Effector CD4-positive, alpha-beta T cell (primary cell): ENCODE results near the gene SETD6.

Source experiments
- DNase-seq: peaks from one replicate; pipeline ENCODE4 v3.0.0-alpha.2; 2020

SETD6 gene

DNA sequence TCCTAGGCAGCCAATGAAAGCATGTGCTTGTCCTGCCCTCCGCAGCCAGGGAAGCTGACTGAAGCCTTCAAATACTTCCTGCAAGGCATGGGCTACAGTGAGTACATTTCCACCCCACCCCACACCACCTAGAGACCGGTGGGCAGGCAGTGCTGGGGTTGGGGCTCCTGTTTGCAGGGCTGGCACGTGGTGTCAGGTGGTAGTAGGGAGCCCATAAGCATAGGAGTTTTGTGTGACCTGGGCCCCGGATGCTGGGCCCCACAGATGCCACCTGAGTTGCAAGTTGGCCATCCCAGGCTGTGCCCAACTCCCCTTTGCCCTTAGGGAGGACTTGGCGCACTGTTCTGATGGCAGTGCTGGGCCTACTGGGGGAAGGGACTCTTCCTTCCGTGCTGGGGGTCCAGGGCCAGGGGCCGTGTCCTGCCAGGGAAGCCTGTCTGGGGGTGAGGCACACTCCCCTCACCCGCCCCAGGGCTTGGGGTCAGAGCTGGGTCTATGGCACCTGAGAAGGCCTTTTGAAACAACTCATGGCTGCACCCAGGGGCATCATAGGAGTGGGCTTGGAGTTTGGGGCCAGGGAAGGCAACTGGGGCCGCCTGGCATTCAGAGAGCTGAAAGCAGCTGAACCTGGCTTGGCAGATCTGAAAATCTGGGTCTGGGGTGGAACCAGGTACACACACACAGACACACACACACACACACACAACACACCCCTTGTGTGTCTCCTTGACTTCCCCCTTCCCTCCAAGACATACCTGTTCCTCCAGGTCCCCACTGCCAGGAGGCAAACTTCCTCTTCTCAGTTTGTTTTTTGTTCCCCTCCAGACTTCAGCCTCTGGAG, 5.8 kb upstream of the SETD6 start:
- no peak for DNase-seq

DNA sequence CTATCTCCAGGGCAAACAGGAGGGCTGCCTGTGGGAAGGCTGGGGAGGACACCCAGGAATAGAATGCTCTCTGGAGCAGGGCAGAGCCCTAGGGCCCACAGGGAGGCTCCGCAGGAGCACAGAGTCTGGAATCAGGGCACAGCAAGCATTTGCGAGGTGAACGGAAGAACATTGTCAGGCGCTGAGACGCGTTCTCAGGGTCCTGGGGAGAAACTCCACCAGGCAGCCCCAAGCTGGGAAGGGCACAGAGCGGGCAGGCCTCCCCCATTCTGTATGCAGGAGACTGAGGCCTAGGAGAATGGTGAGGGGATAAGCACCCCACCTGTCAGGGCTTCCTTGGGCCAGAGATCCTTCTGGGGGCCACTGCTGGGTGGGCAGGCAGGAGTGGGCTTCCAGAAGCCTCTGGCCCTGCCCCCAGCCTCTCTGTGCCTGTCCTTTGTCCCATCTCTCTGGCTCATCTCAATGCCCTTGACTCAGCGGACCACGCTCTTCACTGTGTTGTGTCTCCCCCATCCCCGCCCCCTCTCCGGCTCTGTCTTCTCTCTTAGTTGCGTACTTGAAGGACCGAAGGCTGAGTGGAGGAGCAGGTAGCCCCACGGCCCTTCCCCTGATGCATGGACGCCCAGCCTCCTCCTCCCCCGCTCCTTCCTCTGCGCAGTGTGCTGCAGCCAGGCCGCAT, 5.1 kb upstream of the SETD6 start:
- no peak for DNase-seq

DNA sequence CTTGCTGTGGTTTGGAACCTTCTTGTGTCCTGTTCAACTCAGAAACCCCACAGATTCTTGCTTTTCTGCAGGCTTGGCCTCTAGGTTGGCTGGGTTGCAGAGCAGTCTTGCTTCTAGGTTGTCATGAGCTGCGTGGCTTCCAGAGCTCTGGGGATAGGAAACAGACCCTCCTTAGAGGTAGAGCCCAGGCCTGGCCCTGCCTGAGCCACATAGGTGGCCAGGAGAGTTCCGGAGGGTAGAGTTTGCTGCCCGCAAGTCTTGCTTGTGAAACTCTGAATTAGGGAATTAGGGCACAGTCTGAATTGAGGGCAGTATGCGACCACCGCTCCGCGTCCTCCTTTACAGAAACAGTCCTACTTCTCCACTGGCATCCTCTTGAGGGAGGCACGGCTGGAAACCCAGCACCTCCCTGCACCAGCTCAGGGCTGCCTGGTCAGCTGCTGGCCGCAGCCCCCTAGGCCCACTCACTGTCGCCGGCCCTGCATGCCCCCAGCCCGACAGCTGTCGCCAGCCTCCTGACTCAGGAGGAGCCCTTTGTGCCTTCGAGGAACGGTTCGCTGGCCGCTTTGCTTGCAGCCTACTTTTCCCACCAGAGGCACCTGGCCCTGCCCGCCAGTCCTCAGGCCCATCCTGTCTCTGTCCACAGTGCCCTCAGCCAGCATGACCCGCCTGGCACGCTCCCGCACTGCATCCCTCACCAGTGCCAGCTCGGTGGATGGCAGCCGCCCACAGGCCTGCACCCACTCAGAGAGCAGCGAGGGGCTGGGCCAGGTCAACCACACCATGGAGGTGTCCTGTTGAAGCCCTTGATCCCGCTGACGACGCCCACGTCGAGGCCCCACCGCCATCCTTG, 4.3 kb upstream of the SETD6 start:
- no peak for DNase-seq

DNA sequence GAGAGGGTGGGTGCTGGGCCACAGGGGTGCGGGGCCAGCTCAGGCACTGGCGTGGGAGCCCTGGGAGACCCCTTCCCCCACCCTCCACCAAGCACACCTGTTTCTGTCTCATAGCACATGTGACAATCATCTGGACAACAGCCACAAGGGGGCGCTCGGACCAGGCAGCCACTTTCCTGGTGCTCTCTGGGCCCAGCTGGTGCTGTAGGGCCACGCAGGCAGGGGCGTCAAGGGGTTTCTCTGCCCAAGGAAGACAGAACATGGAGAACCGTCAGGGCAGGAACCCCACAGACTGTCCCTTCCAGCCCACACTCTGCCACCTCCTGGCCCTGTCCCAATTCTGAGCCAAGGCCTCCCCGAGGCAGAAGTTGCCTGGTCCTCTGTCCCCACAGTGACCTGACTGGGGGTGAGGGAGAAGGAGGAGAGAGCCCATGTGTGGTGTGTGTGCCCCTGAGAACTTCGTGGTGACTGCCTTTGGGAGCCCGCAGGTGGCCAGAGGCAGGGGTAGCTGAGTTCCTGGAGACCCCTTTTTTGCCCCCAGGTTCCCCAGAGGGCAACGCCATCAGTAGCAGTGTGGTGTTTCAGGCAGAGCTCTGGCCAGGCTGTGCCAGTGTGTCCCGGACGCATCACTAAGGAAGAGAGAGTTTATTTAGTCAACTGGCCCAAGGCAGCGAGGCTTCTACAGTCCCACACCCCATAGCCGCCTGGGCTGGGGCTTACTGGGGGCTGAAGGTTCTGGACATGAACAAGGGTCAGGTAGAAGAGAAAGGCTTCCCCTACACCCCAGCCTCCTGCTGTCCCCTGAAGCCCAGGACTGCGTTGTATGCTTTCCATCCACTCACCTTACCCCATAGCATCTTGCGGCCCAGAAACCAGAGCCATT, 3.1 kb upstream of the SETD6 start:
- DNase-seq = peak; percentile 81

DNA sequence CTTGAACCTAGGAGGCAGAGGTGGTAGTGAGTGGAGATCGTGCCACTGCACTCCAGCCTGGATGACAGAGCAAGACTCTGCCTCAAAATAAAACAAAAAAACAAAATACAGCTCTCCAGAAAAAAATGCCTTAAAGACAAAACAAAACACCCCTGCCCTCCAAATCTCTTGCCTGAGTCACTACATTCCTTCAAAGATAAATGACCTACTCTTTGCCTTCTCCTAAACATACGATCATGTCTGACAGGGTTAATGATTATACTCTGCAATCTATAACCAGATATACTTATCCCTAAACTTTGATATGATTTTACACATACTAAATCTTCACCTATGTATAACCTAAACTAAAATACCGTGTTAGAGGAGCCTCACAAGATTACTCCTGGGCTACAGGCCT, 1.4 kb upstream of the SETD6 start:
- no peak for DNase-seq

DNA sequence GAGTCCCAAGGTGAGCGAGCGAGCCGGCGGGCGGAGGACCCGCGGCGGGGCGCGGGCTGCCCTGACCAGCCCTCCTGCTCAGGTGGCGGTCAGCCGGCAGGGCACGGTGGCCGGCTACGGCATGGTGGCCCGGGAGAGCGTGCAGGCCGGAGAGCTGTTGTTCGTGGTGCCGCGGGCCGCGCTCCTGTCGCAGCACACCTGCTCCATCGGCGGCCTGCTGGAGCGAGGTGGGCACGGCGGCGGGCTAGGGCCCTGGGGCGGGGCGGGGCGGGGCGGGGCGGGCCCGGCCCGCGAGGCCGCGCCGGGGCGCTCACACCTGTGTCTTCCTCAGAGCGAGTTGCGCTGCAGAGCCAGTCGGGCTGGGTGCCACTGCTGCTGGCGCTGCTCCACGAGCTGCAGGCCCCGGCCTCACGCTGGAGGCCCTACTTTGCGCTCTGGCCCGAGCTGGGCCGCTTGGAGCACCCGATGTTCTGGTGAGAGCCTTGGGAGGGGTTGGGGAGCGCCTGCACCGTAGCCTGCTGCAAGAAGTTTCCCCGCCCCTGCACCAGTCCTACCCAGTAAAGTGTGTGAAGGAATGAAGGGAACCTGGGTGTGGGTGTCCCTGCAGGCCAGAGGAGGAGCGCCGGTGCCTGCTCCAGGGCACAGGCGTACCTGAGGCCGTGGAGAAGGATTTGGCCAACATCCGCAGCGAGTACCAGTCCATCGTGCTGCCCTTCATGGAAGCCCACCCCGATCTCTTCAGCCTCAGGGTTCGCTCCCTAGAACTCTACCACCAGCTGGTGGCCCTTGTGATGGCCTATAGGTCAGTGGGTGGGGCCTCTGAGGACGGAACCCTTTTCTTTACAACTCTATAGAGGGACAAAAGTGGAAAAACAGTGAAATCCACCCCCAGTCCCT, 802 bp downstream of the SETD6 start:
- DNase-seq = peak; percentile 21

DNA sequence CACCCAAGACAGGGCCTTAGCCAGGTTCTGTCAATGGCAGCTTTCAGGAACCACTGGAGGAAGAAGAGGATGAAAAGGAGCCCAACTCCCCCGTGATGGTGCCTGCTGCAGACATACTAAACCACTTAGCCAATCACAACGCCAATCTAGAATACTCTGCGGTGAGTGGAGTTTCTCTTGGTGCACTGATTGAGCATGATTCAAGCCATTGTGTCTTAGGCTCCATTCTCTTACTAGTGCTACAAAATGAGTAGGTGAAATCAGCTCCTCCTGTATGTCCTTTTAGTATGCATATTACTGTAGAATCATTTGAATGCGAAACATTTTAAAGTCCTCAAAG, 1.4 kb downstream of the SETD6 start:
- DNase-seq = no peak

DNA sequence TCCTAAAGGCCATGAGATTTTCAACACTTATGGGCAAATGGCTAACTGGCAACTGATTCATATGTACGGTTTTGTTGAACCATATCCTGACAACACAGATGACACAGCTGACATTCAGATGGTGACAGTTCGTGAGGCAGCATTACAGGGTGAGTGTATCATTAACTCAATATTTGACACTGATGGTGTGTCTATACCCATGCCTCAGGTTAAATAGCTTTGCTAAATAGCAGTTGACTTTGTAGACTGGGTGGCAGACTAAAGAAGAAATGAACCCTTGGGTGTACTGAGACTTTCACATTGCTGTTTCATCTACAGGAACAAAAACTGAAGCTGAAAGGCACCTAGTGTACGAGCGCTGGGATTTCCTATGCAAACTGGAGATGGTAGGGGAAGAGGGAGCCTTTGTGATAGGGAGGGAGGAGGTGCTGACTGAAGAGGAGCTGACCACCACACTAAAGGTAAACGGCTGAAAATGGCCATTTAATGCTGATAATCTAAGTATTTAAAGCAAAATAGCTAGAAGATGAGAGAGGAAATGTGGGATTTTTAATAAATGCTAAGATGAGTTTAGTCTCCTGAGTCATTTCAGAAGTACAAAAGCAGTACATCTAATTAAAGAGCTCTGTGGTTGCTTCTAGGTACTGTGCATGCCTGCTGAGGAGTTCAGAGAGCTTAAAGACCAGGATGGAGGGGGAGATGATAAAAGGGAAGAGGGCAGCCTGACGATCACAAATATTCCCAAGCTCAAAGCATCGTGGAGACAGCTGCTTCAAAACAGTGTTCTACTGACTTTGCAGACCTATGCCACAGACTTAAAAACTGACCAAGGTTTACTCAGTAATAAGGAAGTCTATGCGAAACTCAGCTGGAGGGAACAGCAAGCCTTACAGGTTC, 3.0 kb downstream of the SETD6 start:
- DNase-seq = no peak

DNA sequence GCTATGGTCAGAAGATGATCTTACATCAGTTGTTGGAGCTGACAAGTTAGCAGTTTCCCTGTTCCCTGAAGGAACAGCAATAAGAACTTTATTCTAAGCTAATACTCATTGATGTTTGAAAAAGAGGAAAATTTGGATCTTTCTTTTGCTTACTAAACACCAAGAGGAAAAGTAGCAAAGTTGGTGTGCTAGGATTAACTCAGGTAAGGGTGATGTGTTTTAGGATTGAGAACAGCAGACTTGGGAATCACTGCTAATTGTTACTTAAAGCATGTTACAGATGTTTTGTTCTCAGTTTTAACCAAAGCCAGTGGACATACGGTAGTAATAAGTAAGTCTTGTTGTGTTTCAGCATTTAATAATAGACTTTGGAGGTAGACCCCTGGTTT, 3.7 kb downstream of the SETD6 start:
- DNase-seq = no peak

DNA sequence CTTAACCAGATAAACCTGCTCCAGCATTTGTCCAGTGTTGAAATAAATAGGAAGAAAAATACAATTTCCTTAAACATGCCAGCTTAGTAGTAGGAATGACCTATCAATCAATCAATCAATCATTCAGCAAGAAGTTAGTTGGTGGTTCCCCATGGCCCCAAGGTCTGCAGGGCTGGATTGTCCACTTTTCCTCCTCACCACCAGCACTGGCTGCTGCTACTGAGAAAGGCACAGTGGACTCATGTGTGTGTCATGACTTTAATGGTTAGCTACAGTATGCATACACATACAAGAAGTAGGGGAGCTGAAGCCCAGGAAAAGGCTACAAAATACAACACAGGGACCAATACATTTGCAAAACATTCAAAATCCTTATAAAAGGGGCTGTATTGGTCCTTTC, 4.4 kb downstream of the SETD6 start:
- no peak for DNase-seq

DNA sequence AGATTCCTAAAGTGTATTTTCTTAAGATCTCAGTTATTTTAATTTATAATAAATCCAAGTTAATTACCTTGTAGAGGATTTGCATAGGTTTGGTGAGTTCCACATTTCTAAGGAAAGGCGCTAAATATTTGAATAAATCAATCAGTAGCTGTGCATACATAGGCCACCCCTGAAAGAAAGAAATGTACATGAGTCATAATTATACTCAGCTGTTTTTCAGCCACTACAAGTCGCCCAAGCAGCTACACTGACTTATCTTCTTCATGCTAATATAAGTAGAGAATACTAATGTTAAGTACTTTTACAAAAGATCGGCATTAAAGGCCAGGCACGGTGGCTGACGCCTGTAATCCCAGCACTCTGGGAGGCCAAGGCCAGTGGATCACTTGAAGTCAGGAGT, 14.9 kb downstream of the SETD6 start:
- DNase-seq = no peak

DNA sequence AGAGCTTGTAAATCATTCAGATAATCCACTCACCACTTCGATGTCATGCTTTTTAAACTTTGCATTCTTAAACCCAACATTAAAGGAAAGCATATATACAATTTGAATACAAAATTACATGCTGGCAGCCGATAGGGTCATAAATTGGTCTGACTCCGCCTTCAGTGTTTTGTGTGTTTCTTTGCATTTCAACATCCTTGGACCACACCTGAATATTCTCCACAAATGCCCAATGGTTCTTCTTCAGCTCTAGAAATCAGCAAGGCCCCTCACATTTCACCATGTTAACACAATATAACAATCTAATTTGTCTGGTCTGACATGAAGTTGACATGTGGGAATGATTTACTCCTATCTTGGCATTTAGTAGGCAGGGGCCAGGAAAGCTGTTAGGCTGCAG, 17.1 kb downstream of the SETD6 start:
- DNase-seq = no peak

DNA sequence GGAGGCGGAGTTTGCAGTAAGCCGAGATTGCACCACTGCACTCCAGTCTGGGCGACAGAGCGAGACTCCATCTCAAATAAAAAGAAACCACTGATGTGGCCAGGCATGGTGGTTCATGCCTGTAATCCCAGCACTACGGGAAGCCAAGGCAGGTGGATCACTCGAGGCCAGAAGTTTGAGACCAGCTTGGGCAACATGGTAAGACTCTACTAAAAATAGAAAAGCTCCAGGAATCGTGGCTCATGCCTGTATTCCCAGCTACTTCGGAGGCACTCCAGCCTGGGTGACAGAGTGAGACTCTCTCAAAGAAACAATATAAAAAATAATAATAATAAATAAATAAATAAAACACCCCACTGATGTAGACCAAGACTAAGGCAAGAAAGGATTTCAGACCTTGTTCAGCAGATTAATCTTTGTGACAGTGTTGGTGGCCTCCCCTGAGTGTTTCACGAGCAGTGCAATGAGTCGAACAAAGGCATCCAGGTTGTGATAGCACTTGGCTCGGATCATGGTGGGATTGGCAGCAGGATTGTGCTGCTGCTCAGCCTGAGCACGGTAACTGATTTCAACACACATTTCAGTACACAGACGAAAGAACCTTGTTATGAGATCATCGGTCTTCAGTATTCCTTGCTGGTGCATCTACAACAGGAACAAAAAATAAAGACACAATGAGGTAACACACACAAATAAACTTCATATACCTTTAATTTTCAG, 18.6 kb downstream of the SETD6 start:
- DNase-seq = no peak

DNA sequence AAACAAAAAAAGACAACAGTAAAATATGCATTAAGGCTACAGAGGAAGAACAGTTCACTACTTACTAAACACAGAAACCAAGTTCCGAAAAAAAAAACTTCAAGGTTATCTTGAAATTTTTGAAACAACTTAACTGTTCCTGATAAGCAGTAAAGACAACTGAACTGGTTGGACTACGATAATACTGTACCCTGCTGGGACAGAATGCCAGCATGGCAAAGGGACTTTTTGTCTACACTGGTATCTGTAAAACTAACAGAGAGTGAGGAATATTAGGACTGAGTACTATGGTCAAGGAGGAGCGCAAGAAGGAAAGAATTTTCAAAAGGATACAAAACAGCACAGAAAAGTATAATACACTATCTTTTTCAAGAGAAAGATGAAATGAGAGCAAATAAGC, 19.8 kb downstream of the SETD6 start:
- DNase-seq = no peak

DNA sequence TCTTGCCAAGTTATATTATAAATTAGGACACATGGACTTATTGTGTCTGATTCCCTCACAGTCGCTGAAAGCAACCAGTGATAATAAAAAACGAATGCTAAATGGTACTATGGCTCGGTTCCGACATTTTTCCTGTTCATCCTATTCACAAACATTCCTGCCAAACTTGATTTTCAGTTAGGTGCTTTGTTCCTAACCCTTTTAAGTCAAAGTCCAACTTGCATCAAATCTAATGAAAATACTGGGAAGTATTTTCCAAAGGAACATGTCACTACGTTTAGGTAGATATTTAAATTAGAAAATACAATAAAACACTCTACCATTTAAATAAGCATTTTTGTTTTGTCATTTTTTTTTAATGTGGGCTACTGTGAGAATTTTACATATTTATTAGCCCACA, 21.0 kb downstream of the SETD6 start:
- no peak for DNase-seq

DNA sequence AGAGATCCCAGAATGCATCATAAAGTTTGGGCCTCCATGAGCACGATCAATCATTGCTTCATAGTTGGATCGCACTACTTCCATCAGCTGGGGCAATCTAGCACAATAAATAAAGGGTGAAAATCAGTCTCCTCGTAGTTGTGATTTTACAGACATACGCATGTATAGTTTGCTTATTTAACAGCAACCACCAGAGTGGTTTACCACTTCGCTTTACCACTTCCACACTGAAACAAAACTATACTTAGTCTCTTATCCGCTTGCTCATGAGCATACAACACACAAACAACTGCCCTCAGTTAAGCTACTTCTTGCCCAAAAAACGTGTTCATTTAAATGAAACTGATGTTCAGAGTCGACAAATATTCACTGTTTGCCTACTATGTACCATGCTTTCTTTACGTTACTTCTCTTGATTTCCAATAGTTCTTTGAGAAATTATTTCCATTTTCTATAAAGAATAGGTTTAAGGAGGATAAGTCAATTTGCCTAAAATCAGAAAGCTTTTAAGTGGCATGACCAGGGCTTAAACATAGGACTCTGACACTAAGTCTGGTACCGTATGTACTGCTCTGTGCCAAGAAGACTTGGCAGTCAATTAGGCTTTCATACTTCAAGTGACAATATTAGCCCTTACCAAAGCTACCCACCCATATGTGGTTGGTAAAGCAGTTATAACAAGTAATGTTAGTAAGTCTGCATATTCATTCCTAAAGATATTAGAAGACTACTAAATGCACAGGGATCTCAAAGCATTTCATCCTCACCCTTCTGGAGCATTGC, 22.0 kb downstream of the SETD6 start:
- DNase-seq = no peak

DNA sequence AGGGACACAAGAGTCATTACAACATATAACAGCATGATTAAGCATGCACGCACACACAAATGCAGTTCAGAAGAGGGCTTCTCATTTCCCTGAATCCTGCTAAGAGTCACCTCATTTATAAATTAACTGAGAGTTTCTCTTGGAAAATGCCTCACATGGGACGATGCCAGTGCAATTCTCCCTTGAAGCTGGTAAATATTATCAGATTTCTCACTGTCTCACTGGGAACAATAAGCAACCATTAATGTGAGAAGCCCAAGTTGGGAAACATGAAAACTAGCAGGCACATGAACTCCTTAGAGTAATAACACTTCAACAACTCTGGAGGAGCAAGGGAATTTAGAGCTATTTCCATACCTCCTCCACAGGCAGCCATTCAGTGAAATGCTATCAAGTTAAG, 26.4 kb downstream of the SETD6 start:
- DNase-seq = no peak

DNA sequence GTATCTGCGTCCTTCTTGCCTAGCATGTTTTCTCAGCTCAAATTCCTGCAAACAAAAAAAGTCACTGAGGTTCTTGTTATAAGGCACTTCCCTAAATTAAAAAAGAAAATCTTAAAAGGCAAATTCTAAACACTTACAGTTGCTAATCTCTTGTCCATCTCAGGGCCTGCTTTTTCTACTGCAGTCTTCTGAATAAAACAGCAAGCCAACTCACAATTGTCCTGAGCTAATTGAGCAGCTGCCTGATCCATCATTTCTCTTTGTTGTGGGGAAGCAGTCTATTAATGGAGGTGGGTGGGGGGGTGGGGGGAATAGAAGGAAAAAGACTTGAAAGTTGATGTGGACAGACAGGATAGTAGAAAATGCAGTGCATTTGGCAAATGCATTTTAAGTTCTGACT, 27.0 kb downstream of the SETD6 start:
- DNase-seq = no peak

DNA sequence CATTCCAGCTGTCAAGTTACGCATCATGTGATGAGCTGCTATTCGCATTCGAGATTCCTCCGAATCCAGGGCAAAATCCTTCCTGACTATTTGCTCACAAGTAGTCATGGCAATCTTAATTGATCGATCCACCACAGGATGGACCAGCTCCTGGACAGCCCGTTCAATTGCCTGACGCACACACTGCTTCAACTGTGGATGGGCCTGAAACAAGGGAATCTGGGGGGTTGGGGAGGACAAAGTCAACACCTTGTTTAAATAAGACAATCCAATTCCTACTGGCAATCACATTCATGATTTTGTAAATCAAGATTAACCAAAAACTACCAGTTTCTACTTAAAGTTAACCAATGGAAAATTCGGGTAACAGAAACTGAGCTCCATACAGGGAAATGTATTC, 28.4 kb downstream of the SETD6 start:
- DNase-seq = no peak
